Endothelial cell of umbilical vein (primary cell): ENCODE data around the gene SGCG. TPM values are rescaled to one million over a fixed set of nuclear protein-coding genes. Genes with fewer than 3 reads are reported as not detected.

Source experiments
- BruUV-seq: library from RNA; stranded (reverse); fragments of 400-500 nt; replicated peaks from 2 replicates; lab custom pipeline; 2021; lab: Mats Ljungman, UMichigan
- CTCF ChIA-PET: fragments of 300-600, 350-600 bp; sonication (Branson Sonifier 250); formaldehyde crosslinking; loops from one replicate; lab custom pipeline; 2021; ENCODE audit warnings: antibody characterized with exemption, inconsistent platforms; lab: Charles Lee
- POLR2A ChIA-PET: fragments of 300-600, 350-600 bp; sonication (Branson Sonifier 250); formaldehyde crosslinking; loops from one replicate; lab custom pipeline; 2021; ENCODE audit warnings: antibody characterized with exemption, inconsistent platforms; lab: Charles Lee
- DNase-seq: peaks from one replicate; pipeline ENCODE4 v3.0.0-alpha.2; 2011; ENCODE audit warnings: low read depth, low spot score
- FAIRE-seq: peaks from 2 replicates; lab custom pipeline; 2011; peaks lifted over from hg19 to GRCh38; lab: Jason Lieb, UNC
- H2AFZ ChIP-seq: 2 replicates; pipeline ENCODE4 v1.6.0; 2012; ENCODE audit warnings: low read depth, low read length, control low read depth, inconsistent platforms
- H3K27ac ChIP-seq: 2 replicates; pipeline ENCODE4 v1.5.1; 2011; ENCODE audit warnings: low read depth, mild to moderate bottlenecking, control low read depth, low read length, moderate library complexity; ENCODE audit not compliant: insufficient read depth
- H3K27me3 ChIP-seq, 2 experiments: 2 replicates each; pipeline versions ENCODE4 v1.6.0 to v1.6.1; 2011; ENCODE audit warnings: low read length in 2 of 2, mixed read lengths in 1 of 2; ENCODE audit not compliant: control insufficient read depth in 2 of 2, insufficient read depth in 2 of 2
- H3K36me3 ChIP-seq, 2 experiments: 2 replicates in 1 of 2; 3 replicates in 1 of 2; pipeline ENCODE4 v1.5.1; 2011; ENCODE audit warnings: low read length in 2 of 2, mild to moderate bottlenecking in 1 of 2, moderate library complexity in 1 of 2; ENCODE audit not compliant: control insufficient read depth in 2 of 2, insufficient read depth in 2 of 2; ENCODE audit errors: extremely low read depth in 1 of 2
- H3K4me1 ChIP-seq: 3 replicates; pipeline ENCODE4 v1.5.1; 2011; ENCODE audit warnings: mild to moderate bottlenecking, low read length; ENCODE audit not compliant: control insufficient read depth, insufficient read depth; ENCODE audit errors: extremely low read depth
- H3K4me2 ChIP-seq: 2 replicates; pipeline ENCODE4 v1.6.1; 2011; ENCODE audit warnings: low read length, control low read depth, mixed read lengths; ENCODE audit not compliant: insufficient read depth
- H3K4me3 ChIP-seq, 3 experiments: fragments of 200-600 bp in 1 of 3; sonication (generic), shearing (Covaris generic) in 1 of 3; replicated peaks in 1 of 3; 2 replicates each; pipeline ENCODE4 v1.5.1; 2011 to 2016; ENCODE audit warnings: control low read depth in 3 of 3, low read length in 3 of 3, mild to moderate bottlenecking in 2 of 3, inconsistent platforms in 1 of 3, low read depth in 1 of 3, moderate library complexity in 1 of 3; ENCODE audit not compliant: insufficient read depth in 1 of 3
- H3K79me2 ChIP-seq: 2 replicates; pipeline ENCODE4 v1.6.0; 2012; ENCODE audit warnings: low read length, inconsistent platforms; ENCODE audit not compliant: control insufficient read depth, insufficient read depth
- H3K9ac ChIP-seq: replicated peaks from 2 replicates; pipeline ENCODE3; 2011; ENCODE audit warnings: low read length, control low read depth; ENCODE audit not compliant: insufficient read depth; ENCODE audit errors: extremely low read depth
- H3K9me1 ChIP-seq: replicated peaks from 3 replicates; pipeline ENCODE4 v1.6.0; 2011; ENCODE audit warnings: mild to moderate bottlenecking, low read length; ENCODE audit not compliant: control insufficient read depth, insufficient read depth; ENCODE audit errors: extremely low read depth
- H3K9me3 ChIP-seq: replicated peaks from 2 replicates; pipeline ENCODE4 v1.5.1; 2012; ENCODE audit warnings: low read length, inconsistent platforms; ENCODE audit not compliant: control insufficient read depth, insufficient read depth
- H4K20me1 ChIP-seq: replicated peaks from 2 replicates; pipeline ENCODE3; 2011; ENCODE audit warnings: mild to moderate bottlenecking, low read length; ENCODE audit not compliant: control insufficient read depth, insufficient read depth; ENCODE audit errors: extremely low read depth
- EZH2 ChIP-seq: IDR thresholded peaks from 2 replicates; pipeline ENCODE4 v1.6.1; 2012; ENCODE audit warnings: borderline replicate concordance, low read depth, mild to moderate bottlenecking, moderate library complexity, low read length, inconsistent platforms; ENCODE audit not compliant: severe bottlenecking
- FOS ChIP-seq: IDR thresholded peaks from 2 replicates; pipeline ENCODE4 v1.6.1; 2011; ENCODE audit warnings: mild to moderate bottlenecking, low read length, moderate library complexity, borderline replicate concordance; ENCODE audit not compliant: insufficient read depth
- GATA2 ChIP-seq: IDR thresholded peaks from 2 replicates; pipeline ENCODE4 v1.7.0; 2011; ENCODE audit warnings: low read depth, mild to moderate bottlenecking, moderate library complexity, mixed read lengths, low read length; ENCODE audit not compliant: insufficient read length, insufficient read depth
- JUN ChIP-seq: IDR thresholded peaks from 2 replicates; pipeline ENCODE4 v1.6.1; 2011; ENCODE audit warnings: borderline replicate concordance, low read depth; ENCODE audit not compliant: insufficient read length, insufficient read depth
- MAX ChIP-seq: IDR thresholded peaks from 2 replicates; pipeline ENCODE4 v1.6.1; 2011; ENCODE audit not compliant: insufficient read depth, insufficient read length
- MYC ChIP-seq: IDR thresholded peaks from one replicate; pipeline ENCODE4 v1.6.1; 2011; ENCODE audit warnings: mild to moderate bottlenecking, low read depth, low read length
- POLR2A ChIP-seq: IDR thresholded peaks from 2 replicates; pipeline ENCODE4 v1.6.1; 2012; ENCODE audit warnings: low read depth, mild to moderate bottlenecking, control low read depth, low read length
- dilution Hi-C: fragments of 300-500 bp; cut with MboI; formaldehyde crosslinking; loops from one replicate; pipeline ENCODE4 v1.15.0; 2019; ENCODE audit warnings: low sequenced_read_pairs; ENCODE audit not compliant: extremely low pct_ligation_motif_present
- intact Hi-C: fragments of 100-400 bp; cut with micrococcal nuclease; formaldehyde crosslinking; loops from one replicate; pipeline ENCODE4 v1.10.0; 2022
- polyA plus RNA-seq, 4 experiments: library from polyadenylated mRNA; depleted of rRNA in 3 of 4; stranded (reverse) in 3 of 4; unstranded in 1 of 4; fragments of >200 nt; gene quantifications; 2 replicates each; pipeline versions ENCODE4 v1.2.1 to v1.2.3, GENCODE V29; 2011 to 2012; ENCODE audit warnings: missing spikeins in 1 of 4
- total RNA-seq: library from RNA; stranded (reverse); gene quantifications from 2 replicates; pipeline ENCODE4 v1.2.3, GENCODE V29; 2021

Gene SGCG
- total and polyA plus RNA-seq, 2 donors (not counting 3 experiments of a cell fraction or from before 2014, with no cell fraction given): 0.22 TPM; not detected in 1

- H3K4me2 ChIP-seq: no peak overlapping the region
- no peaks in the 10 kb centered on the region for H3K79me2 ChIP-seq
- dilution Hi-C loops: no loop called here
- H3K27ac ChIP-seq: no peak overlapping the region
- H3K9me1 ChIP-seq: no peaks in the 10 kb centered on the region
- FAIRE-seq: no peak
- no peaks in the 10 kb centered on the region for H3K36me3 ChIP-seq
- no peak for DNase-seq
- BruUV-seq: no TSS peak
- H3K27me3 ChIP-seq: no peaks in the 10 kb centered on the region
- no peaks in the 10 kb centered on the region for H4K20me1 ChIP-seq
- CTCF ChIA-PET: no interaction called here
- no peak overlapping the region for H2AFZ ChIP-seq
- H3K4me3 ChIP-seq: no peak overlapping the region
- H3K9ac ChIP-seq: no peak overlapping the region
- intact Hi-C loops: no loop called here
- TF ChIP-seq GATA2 (no peak), MYC (no peak), JUN (no peak), POLR2A (no peak), EZH2 (no peak), FOS (no peak), MAX (no peak)
- no peaks in the 10 kb centered on the region for H3K4me1 ChIP-seq
- POLR2A ChIA-PET: no interaction called here
- no peaks in the 10 kb centered on the region for H3K9me3 ChIP-seq
Measured at GRCh38 chr13:23205807-23206206, 25.0 kb downstream of the SGCG start.

GRCh38 chr13:23212671-23213070 lies 31.9 kb downstream of the SGCG start:
- Histone ChIP-seq H3K9me3 (no peaks in the 10 kb centered on the region), H4K20me1 (no peaks in the 10 kb centered on the region), H3K36me3 (no peaks in the 10 kb centered on the region), H2AFZ (no peak overlapping the region), H3K4me2 (no peak overlapping the region), H3K9me1 (no peaks in the 10 kb centered on the region), H3K79me2 (no peaks in the 10 kb centered on the region), H3K27me3 (no peaks in the 10 kb centered on the region), H3K4me1 (no peaks in the 10 kb centered on the region), H3K9ac (no peak overlapping the region), H3K4me3 (no peak overlapping the region), H3K27ac (no peak overlapping the region)
- FAIRE-seq (no peak), DNase-seq (no peak)
- BruUV-seq: no TSS peak
- dilution Hi-C loops (no loop called here), intact Hi-C loops (no loop called here)
- ChIA-PET CTCF (no interaction called here), POLR2A (no interaction called here)
- no peak for TF ChIP-seq MAX
